ENCODE data around the gene ATXN1.

- TF ChIP-seq CTCF (IDR thresholded peaks at IDR 0.05) (peak; percentile 68), PHF8 (IDR thresholded peaks at IDR 0.05; ENCODE audit: borderline replicate concordance, low read depth) (no peak), ZFP36 (IDR thresholded peaks at IDR 0.05; ENCODE audit: borderline replicate concordance, partially characterized antibody) (no peak), SMC3 (IDR thresholded peaks at IDR 0.05) (peak; percentile 39; the same call in 1 of the 3 replicates)
Observed at GRCh38 chr6:16286151-16286522, 475.1 kb downstream of the ATXN1 start.
